ENCODE data around the gene CDK2AP2. TPM values are rescaled to one million over a fixed set of nuclear protein-coding genes. Genes with fewer than 3 reads are reported as not detected.

CDK2AP2 gene
- total and polyA plus RNA-seq, 9 of the 15 experiments (the other 6 are each of a cell fraction or from before 2014, with no cell fraction given) = 4.4 to 47.4 (median 21.7) TPM

DNA sequence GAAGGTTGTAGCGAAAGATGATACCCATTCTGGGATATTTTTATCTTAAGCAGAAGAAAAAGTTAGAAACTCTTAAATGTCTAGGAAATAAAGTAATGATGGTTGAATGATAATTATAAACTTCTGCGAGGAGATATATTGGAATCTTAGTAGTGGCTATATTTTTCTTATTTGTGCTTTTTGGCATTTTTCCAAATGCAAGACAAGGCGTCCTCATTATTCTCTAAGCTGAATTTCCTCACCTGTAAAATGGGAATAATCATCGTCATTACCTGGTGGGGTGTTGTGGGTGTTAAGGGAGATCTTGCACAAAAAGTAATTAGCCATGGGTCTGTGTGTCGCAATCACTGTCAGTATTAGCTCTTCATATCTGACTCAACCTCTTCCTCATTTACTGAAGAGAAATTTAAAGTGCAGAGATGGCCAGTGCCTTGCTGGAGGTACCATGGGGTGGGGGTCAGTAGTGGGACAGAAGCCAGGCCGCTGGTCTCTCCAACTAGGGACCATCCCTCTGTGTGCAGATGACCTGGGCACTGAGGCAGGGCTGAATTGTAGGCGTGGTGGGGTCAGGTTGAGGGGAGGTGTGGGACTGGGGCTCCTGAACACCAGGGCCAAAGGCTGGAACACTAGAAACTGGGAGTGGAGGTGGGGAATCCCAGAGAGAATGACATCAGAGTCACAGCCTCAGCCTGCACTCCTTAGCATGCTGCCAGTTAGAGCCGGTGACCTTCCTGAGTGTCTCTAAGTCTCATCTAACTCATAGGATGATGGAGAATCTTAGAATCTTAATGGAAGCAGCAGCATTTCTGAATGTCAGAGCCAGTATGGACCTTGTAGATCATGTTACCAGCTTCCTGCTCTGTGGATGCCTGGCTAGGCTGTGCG, 6.9 kb downstream of the CDK2AP2 start (continued):
- TF ChIP-seq CEBPB (tag; IDR thresholded peaks at IDR 0.05) (peak; percentile 97), CREB3L1 (IDR thresholded peaks at IDR 0.05; ENCODE audit: borderline replicate concordance, low read depth) (no peak), ZNF695 (CRISPR knock-in tag; IDR thresholded peaks at IDR 0.05) (no peak), XRCC5 (IDR thresholded peaks at IDR 0.05; ENCODE audit: low read depth, low read length) (no peak), CHAMP1 (IDR thresholded peaks at IDR 0.05) (no peak)
- TF ChIP-seq, protein P1, sequence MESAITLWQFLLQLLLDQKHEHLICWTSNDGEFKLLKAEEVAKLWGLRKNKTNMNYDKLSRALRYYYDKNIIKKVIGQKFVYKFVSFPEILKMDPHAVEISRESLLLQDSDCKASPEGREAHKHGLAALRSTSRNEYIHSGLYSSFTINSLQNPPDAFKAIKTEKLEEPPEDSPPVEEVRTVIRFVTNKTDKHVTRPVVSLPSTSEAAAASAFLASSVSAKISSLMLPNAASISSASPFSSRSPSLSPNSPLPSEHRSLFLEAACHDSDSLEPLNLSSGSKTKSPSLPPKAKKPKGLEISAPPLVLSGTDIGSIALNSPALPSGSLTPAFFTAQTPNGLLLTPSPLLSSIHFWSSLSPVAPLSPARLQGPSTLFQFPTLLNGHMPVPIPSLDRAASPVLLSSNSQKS (CRISPR knock-in tag; IDR thresholded peaks at IDR 0.05) = no peak
